AG04450 (cell line): Measurements from ENCODE around the gene ANO9. TPM values are rescaled to one million over a fixed set of nuclear protein-coding genes. Genes with fewer than 3 reads are reported as not detected.
"Not testable (repeated sequence)": the region's sequence is repeated elsewhere in the genome, so short reads cannot be mapped to it uniquely, and the experiment has no call there.

Source experiments
- CTCF ChIA-PET: fragments of 300-600, 350-600 bp; formaldehyde crosslinking; extraction: SDS; loops from one replicate; lab custom pipeline; 2022; ENCODE audit warnings: antibody characterized with exemption, inconsistent platforms; lab: Charles Lee
- POLR2A ChIA-PET: fragments of 350-600 bp; formaldehyde crosslinking; extraction: SDS; loops from one replicate; lab custom pipeline; 2021; ENCODE audit warnings: antibody characterized with exemption, inconsistent platforms; lab: Yijun Ruan, JAX
- DNase-seq: peaks from one replicate; pipeline ENCODE4 v3.0.0-alpha.2; 2011; ENCODE audit warnings: low read depth, low spot score
- H3K27ac ChIP-seq: one replicate; pipeline ENCODE4 v1.5.1; 2012; ENCODE audit warnings: low read depth, low read length, control low read depth
- H3K27me3 ChIP-seq: one replicate; pipeline ENCODE4 v1.6.0; 2012; ENCODE audit warnings: low read length; ENCODE audit not compliant: control insufficient read depth, insufficient read depth
- H3K4me3 ChIP-seq: 2 replicates; pipeline ENCODE4 v1.5.1; 2011; ENCODE audit warnings: mild to moderate bottlenecking, low read depth, low read length, control low read depth
- H3K9me3 ChIP-seq: 2 replicates; pipeline ENCODE4 v1.5.1; 2012; ENCODE audit warnings: low read length; ENCODE audit not compliant: control insufficient read depth, insufficient read depth
- polyA plus RNA-seq: library from polyadenylated mRNA; depleted of rRNA; stranded (reverse); fragments of >200 nt; gene quantifications from 2 replicates; pipeline ENCODE4 v1.2.3, GENCODE V29; 2011
- TF ChIP-seq, protein P1 (sequence below): IDR thresholded peaks from 2 replicates; pipeline ENCODE4 v1.5.1; 2011; ENCODE audit warnings: low read depth, low read length, control low read depth, inconsistent platforms

ANO9 gene
- polyA plus RNA-seq, 1 experiment, result 0.10 TPM

DNA sequence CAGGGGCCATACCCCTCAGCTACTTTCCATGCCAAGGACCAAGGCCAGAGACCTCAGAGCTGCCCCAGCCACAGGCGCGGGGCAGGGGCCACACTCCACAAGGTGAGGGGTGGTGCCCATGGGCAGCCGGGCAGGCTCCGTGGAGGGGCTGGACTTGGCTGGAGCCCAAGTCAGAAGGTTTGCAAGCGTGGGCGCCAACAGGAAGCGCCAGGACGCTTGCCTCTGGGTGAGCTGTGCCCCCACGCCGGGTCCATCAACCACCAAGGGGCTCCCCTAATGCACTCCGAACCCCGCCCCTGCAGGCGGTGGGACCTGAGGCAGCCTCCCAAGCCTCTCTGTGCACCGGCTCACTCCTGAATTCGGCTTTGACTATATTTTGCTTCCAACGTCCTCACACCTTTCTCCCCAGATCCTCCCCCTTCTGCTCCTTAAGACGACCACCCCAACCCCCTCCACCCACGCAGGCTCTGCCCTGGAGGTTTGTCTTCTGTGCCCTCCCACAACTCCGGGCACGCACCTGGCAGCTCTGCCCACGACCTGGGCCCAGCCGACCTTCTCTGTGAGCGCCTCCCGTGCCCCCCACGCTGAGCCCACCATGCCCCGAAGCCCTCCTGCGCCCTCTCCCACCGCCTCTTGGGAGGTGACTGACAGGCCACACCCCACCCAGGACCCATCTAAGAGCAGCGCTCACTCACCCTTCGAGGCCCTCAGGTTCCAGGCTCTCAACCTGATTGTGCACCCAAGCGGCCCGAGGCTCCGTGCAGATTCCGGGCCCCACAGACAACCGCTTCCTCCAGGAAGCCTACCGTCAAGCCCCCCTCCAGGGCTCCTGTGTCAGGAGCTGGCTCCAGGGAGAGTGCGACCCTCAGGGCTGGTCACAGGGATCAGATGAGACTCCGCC, 50.4 kb downstream of the ANO9 start:
- ChIA-PET POLR2A (interaction anchor here (0.6 kb wide), 1 partner anchor 15 kb away, joined by 3 read pairs; no protein-coding TSS in a partner anchor), CTCF (no interaction called here)
- no peak for DNase-seq
- TF ChIP-seq, protein P1, sequence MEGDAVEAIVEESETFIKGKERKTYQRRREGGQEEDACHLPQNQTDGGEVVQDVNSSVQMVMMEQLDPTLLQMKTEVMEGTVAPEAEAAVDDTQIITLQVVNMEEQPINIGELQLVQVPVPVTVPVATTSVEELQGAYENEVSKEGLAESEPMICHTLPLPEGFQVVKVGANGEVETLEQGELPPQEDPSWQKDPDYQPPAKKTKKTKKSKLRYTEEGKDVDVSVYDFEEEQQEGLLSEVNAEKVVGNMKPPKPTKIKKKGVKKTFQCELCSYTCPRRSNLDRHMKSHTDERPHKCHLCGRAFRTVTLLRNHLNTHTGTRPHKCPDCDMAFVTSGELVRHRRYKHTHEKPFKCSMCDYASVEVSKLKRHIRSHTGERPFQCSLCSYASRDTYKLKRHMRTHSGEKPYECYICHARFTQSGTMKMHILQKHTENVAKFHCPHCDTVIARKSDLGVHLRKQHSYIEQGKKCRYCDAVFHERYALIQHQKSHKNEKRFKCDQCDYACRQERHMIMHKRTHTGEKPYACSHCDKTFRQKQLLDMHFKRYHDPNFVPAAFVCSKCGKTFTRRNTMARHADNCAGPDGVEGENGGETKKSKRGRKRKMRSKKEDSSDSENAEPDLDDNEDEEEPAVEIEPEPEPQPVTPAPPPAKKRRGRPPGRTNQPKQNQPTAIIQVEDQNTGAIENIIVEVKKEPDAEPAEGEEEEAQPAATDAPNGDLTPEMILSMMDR, result no peak
- Histone ChIP-seq H3K4me3 (no peak overlapping the region), H3K27ac (no peak overlapping the region), H3K9me3 (peaks cover 2% of the 10 kb centered on the region), H3K27me3 (no peaks in the 10 kb centered on the region)

DNA sequence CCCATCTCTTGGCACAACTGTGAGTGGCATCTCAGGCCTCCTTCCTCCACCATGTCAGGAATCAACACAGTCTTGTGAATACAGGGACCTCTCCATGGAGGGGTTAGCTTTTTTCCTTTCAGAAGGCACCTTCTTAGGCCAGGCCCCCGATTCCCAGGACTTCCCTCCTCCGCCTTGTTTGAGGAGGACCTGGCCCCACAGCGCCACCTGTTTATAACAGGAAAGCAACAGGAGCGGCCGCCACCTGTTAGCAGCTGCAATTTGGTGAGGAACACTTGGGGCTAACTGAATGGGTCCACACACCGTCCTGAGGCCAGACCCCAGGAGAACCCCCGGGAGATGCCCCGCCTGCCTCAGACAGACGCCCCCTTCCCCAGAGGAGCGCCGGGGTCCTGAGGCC, 51.6 kb downstream of the ANO9 start:
- no peak overlapping the region for H3K4me3 ChIP-seq

GRCh38 chr11:389369-389768, 52.4 kb downstream of the ANO9 start:
- POLR2A ChIA-PET, H3K27ac ChIP-seq, CTCF ChIA-PET, H3K27me3 ChIP-seq, DNase-seq, H3K4me3 ChIP-seq: not testable (repeated sequence)
- peaks cover 12% of the 10 kb centered on the region for H3K9me3 ChIP-seq

More for the DNA sequence above, 51.6 kb downstream of the ANO9 start:
- H3K27me3 ChIP-seq, result no peaks in the 10 kb centered on the region
- no peak overlapping the region for H3K27ac ChIP-seq
- POLR2A ChIA-PET, result no interaction called here
- TF ChIP-seq, protein P1, result no peak
- H3K9me3 ChIP-seq, result peaks cover 12% of the 10 kb centered on the region
- CTCF ChIA-PET, result no interaction called here
- DNase-seq, result no peak

GRCh38 chr11:387193-387793, 54.5 kb downstream of the ANO9 start:
- ChIA-PET CTCF (no interaction called here), POLR2A (no interaction called here)
- no peak overlapping the region for H3K27ac ChIP-seq
- no peak for DNase-seq
- H3K9me3 ChIP-seq, result peaks cover 12% of the 10 kb centered on the region
- no peaks in the 10 kb centered on the region for H3K27me3 ChIP-seq
- no peak overlapping the region for H3K4me3 ChIP-seq
- TF ChIP-seq, protein P1, result 0 out of 2 replicates have a peak, but pooled peaks have one; percentile 14

- ChIA-PET POLR2A (no interaction called here), CTCF (no interaction called here)
- Histone ChIP-seq H3K4me3 (no peak overlapping the region), H3K9me3 (peaks cover 12% of the 10 kb centered on the region), H3K27ac (no peak overlapping the region), H3K27me3 (no peaks in the 10 kb centered on the region)
- TF ChIP-seq, protein P1, result no peak
- no peak for DNase-seq
Observed at GRCh38 chr11:386483-386882, 55.3 kb downstream of the ANO9 start.
